ENCODE results near the gene TMPRSS11A.

DNA sequence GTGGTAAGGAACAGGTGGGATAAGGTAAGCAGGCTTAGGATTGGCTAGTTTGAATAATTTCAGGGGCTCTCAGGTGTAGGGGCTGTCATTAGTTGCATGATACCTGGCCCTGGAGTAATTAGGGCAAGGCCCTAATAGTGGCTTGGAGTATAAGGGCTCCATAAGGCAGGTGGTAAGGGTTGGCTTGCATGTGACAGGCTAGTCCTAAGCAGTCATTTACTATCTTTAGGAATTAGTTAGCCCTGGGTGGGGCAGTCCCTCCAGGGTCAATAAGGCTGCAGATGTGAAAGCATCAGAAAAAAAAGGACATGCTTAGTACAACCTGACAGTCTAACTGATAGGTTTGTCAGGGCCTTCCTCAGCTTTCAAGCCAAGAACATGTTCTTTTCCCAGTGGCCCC is 71.6 kb downstream of the TMPRSS11A start:
- TF ChIP-seq POLR2A (IDR thresholded peaks at IDR 0.05; ENCODE audit: low read depth, low read length) (no peak), TAF1 (IDR thresholded peaks at IDR 0.05; ENCODE audit: borderline replicate concordance, low read depth, low read length) (no peak), POLR2AphosphoS5 (IDR thresholded peaks at IDR 0.05; ENCODE audit: low read depth, low read length) (no peak)
